SK-N-SH treated with all-trans-retinoic acid at 6 μM for 48 hours (cell line): Measurements from ENCODE around the gene NAT16.

Source experiments
- ESRRG ChIP-seq: fragments of 250-450 bp; sonication (Bioruptor Pico); IDR thresholded peaks from 2 replicates; pipeline ENCODE4 v1.6.1; 2021; ENCODE audit warnings: mild to moderate bottlenecking
- ZFP3 ChIP-seq: fragments of 250-450 bp; sonication (Bioruptor Pico); IDR thresholded peaks from 2 replicates; pipeline ENCODE4 v1.5.0; 2020; ENCODE audit warnings: mild to moderate bottlenecking, moderate library complexity

GRCh38 chr7:101155303-101155702 is 24.8 kb downstream of the NAT16 start:
- TF ChIP-seq ZFP3 (CRISPR knock-in tag): no peak
- TF ChIP-seq ESRRG (CRISPR knock-in tag): no peak
